GM19240 (cell line): Measurements from ENCODE around the gene CCDC14.
"Not testable (repeated sequence)": the region's sequence is repeated elsewhere in the genome, so short reads cannot be mapped to it uniquely, and the experiment has no call there.

Experiments
- DNase-seq: peaks from one replicate; pipeline ENCODE4 v3.0.0; 2011; ENCODE audit warnings: low spot score; ENCODE audit not compliant: insufficient read length

The CCDC14 gene

GRCh38 chr3:123967260-123967659 lies 6.2 kb upstream of the CCDC14 start:
- DNase-seq, result not testable (repeated sequence)

GRCh38 chr3:123966799-123967198 lies 5.8 kb upstream of the CCDC14 start:
- not testable (repeated sequence) for DNase-seq

GRCh38 chr3:123964793-123965192 lies 3.8 kb upstream of the CCDC14 start:
- not testable (repeated sequence) for DNase-seq

GRCh38 chr3:123961508-123961856 lies 453 bp upstream of the CCDC14 start:
- no peak for DNase-seq

- DNase-seq, result no peak
Measured at GRCh38 chr3:123953735-123954134, 7.3 kb downstream of the CCDC14 start.

- no peak for DNase-seq
Measured at GRCh38 chr3:123952844-123953520, 8.0 kb downstream of the CCDC14 start.

- DNase-seq, result no peak
Measured at GRCh38 chr3:123951522-123952447, 9.2 kb downstream of the CCDC14 start.

GRCh38 chr3:123949641-123950040 lies 11.4 kb downstream of the CCDC14 start:
- DNase-seq, result no peak

GRCh38 chr3:123948449-123948848 lies 12.6 kb downstream of the CCDC14 start:
- DNase-seq, result no peak

GRCh38 chr3:123947482-123947881 lies 13.5 kb downstream of the CCDC14 start:
- no peak for DNase-seq

- no peak for DNase-seq
Measured at GRCh38 chr3:123941542-123941941, 19.5 kb downstream of the CCDC14 start.

- no peak for DNase-seq
Measured at GRCh38 chr3:123941121-123941520, 19.9 kb downstream of the CCDC14 start.

- DNase-seq, result no peak
Measured at GRCh38 chr3:123939706-123940105, 21.3 kb downstream of the CCDC14 start.

GRCh38 chr3:123936400-123936799 lies 24.6 kb downstream of the CCDC14 start:
- DNase-seq, result no peak

- no peak for DNase-seq
Measured at GRCh38 chr3:123935830-123936229, 25.2 kb downstream of the CCDC14 start.

GRCh38 chr3:123934250-123934649 lies 26.8 kb downstream of the CCDC14 start:
- DNase-seq, result no peak

- DNase-seq, result no peak
Measured at GRCh38 chr3:123930445-123930844, 30.6 kb downstream of the CCDC14 start.

GRCh38 chr3:123929325-123929724 lies 31.7 kb downstream of the CCDC14 start:
- DNase-seq, result no peak

- no peak for DNase-seq
Measured at GRCh38 chr3:123926396-123926795, 34.6 kb downstream of the CCDC14 start.

- DNase-seq, result no peak
Measured at GRCh38 chr3:123920868-123921267, 40.2 kb downstream of the CCDC14 start.

- no peak for DNase-seq
Measured at GRCh38 chr3:123920383-123920782, 40.6 kb downstream of the CCDC14 start.

- no peak for DNase-seq
Measured at GRCh38 chr3:123919353-123919752, 41.7 kb downstream of the CCDC14 start.

- no peak for DNase-seq
Measured at GRCh38 chr3:123914829-123915228, 46.2 kb downstream of the CCDC14 start.
